Hepatocyte (in vitro differentiated cells): ENCODE measurements around the gene CCDC148.

Experiments used
- CTCF ChIP-seq: fragments of 200-600 bp; sonication (generic); IDR thresholded peaks from 2 replicates; pipeline ENCODE4 v1.5.1; 2016; ENCODE audit warnings: antibody characterized with exemption, mild to moderate bottlenecking; ENCODE audit not compliant: poor library complexity
- EZH2 ChIP-seq: fragments of 200-600 bp; sonication (generic); IDR thresholded peaks from 2 replicates; pipeline ENCODE4 v1.6.1; 2016; ENCODE audit warnings: antibody characterized with exemption, mild to moderate bottlenecking, borderline replicate concordance
- EZH2phosphoT487 ChIP-seq: fragments of 200-600 bp; sonication (generic); IDR thresholded peaks from one replicate; pipeline ENCODE4 v1.6.1; 2018; ENCODE audit warnings: antibody characterized with exemption, mild to moderate bottlenecking, low read depth, moderate library complexity; ENCODE audit not compliant: unreplicated experiment, severe bottlenecking

- TF ChIP-seq EZH2phosphoT487 = no peak
- no peak for TF ChIP-seq CTCF
- TF ChIP-seq EZH2 = no peak
Measured at GRCh38 chr2:158172719-158173118, 283.8 kb downstream of the CCDC148 start.
